ENCODE measurements around the gene ABCA10.

DNA sequence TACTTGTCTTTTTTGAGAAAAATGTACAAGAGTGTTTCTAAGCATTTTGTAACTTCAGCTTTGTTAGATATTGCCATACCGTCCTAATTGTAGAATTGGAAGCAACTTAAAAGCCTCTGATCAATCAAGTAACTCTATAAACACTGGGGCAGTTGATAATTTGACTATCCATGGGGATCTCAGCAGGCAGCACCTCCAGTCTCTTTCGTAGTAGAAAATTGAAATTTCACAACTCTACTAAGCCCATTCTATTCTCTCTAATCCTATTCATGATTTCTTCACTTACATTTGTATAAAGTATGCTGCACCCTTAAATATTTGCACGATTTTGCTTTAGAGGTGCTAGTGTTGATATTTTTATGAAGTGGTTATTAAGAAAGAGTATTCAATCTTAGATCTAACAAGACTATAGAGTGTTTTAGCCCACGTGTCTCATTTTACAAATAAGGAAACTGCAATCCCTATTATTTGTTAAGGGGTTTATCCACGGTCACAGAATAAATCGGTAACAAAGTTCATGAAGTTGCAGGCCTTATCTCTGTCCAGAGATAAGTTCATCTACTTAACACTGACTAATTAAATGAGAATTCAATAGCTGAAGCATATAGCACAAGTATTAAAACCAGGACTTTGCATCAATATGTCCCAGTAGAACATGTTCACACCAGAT is 97.9 kb downstream of the ABCA10 start:
- TF ChIP-seq, protein P1, sequence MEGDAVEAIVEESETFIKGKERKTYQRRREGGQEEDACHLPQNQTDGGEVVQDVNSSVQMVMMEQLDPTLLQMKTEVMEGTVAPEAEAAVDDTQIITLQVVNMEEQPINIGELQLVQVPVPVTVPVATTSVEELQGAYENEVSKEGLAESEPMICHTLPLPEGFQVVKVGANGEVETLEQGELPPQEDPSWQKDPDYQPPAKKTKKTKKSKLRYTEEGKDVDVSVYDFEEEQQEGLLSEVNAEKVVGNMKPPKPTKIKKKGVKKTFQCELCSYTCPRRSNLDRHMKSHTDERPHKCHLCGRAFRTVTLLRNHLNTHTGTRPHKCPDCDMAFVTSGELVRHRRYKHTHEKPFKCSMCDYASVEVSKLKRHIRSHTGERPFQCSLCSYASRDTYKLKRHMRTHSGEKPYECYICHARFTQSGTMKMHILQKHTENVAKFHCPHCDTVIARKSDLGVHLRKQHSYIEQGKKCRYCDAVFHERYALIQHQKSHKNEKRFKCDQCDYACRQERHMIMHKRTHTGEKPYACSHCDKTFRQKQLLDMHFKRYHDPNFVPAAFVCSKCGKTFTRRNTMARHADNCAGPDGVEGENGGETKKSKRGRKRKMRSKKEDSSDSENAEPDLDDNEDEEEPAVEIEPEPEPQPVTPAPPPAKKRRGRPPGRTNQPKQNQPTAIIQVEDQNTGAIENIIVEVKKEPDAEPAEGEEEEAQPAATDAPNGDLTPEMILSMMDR (IDR thresholded peaks at IDR 0.05): no peak
- TF ChIP-seq POLR2A (IDR thresholded peaks at IDR 0.05) (no peak), POLR2AphosphoS5 (IDR thresholded peaks at IDR 0.05) (no peak)
